NCI-H1417 (cell line): ENCODE measurements around the gene PRR15L.

Source experiments
- DNase-seq, 3 experiments: peaks; one replicate each; lab custom pipeline; 2025; lab: John Stamatoyannopoulos, UW

Gene PRR15L

GRCh38 chr17:47902039-47902744 lies 55.5 kb downstream of the PRR15L start:
- no peak for DNase-seq
